Osteocyte (in vitro differentiated cells): Measurements from ENCODE around the gene TOB1. TPM values are rescaled to one million over a fixed set of nuclear protein-coding genes. Genes with fewer than 3 reads are reported as not detected.

Experiments
- DNase-seq: peaks from one replicate; pipeline ENCODE4 v3.0.0; 2021; ENCODE audit warnings: mixed read lengths; ENCODE audit not compliant: unreplicated experiment; ENCODE audit errors: extremely low spot score
- H3K27ac Mint-ChIP-seq: one replicate; pipeline ENCODE4 v1.8.0; 2021; ENCODE audit warnings: mild to moderate bottlenecking, mixed read lengths; ENCODE audit not compliant: unreplicated experiment
- H3K27me3 Mint-ChIP-seq: one replicate; pipeline ENCODE4 v1.8.0; 2021; ENCODE audit warnings: mixed read lengths; ENCODE audit not compliant: unreplicated experiment
- H3K36me3 Mint-ChIP-seq: one replicate; pipeline ENCODE4 v1.8.0; 2021; ENCODE audit warnings: mixed read lengths; ENCODE audit not compliant: unreplicated experiment
- H3K4me1 Mint-ChIP-seq: one replicate; pipeline ENCODE4 v1.8.0; 2021; ENCODE audit warnings: mixed read lengths; ENCODE audit not compliant: unreplicated experiment
- H3K4me3 Mint-ChIP-seq: one replicate; pipeline ENCODE4 v1.8.0; 2021; ENCODE audit warnings: mild to moderate bottlenecking, moderate library complexity, mixed read lengths; ENCODE audit not compliant: unreplicated experiment
- H3K9me3 Mint-ChIP-seq: one replicate; pipeline ENCODE4 v1.8.0; 2021; ENCODE audit warnings: mixed read lengths; ENCODE audit not compliant: unreplicated experiment
- CTCF ChIP-seq: fragments of 200-600 bp; sonication (generic); IDR thresholded peaks from 2 replicates; pipeline ENCODE4 v1.5.0; 2021; ENCODE audit warnings: antibody characterized with exemption, mild to moderate bottlenecking, moderate library complexity
- total RNA-seq: library from RNA; stranded (reverse); gene quantifications from 2 replicates; pipeline ENCODE4 v1.2.1, GENCODE V29; 2021

Gene TOB1
- total RNA-seq, 1 donor from 2014 or later, result 40.1 TPM

- H3K36me3 Mint-ChIP-seq, result no peaks in the 10 kb centered on the region
- H3K4me1 Mint-ChIP-seq, result peaks cover 33% of the 10 kb centered on the region
- H3K27me3 Mint-ChIP-seq, result peaks cover 21% of the 10 kb centered on the region
- DNase-seq, result no peak
- no peaks in the 10 kb centered on the region for H3K9me3 Mint-ChIP-seq
- TF ChIP-seq CTCF, result no peak
- no peak overlapping the region for H3K4me3 Mint-ChIP-seq
- H3K27ac Mint-ChIP-seq, result no peak overlapping the region
These were observed 35.8 kb downstream of the TOB1 start for GRCh38 chr17:50830352-50830751.

GRCh38 chr17:50829332-50829731, 36.8 kb downstream of the TOB1 start:
- Mint-ChIP-seq H3K27me3 (peaks cover 21% of the 10 kb centered on the region), H3K9me3 (no peaks in the 10 kb centered on the region), H3K36me3 (no peaks in the 10 kb centered on the region), H3K4me3 (no peak overlapping the region), H3K27ac (no peak overlapping the region), H3K4me1 (peaks cover 23% of the 10 kb centered on the region)
- no peak for TF ChIP-seq CTCF
- no peak for DNase-seq

GRCh38 chr17:50828508-50829170, 37.5 kb downstream of the TOB1 start:
- Mint-ChIP-seq H3K9me3 (no peaks in the 10 kb centered on the region), H3K36me3 (no peaks in the 10 kb centered on the region), H3K4me1 (peaks cover 22% of the 10 kb centered on the region), H3K27ac (no peak overlapping the region), H3K4me3 (no peak overlapping the region), H3K27me3 (peaks cover 24% of the 10 kb centered on the region)
- no peak for DNase-seq
- no peak for TF ChIP-seq CTCF

GRCh38 chr17:50825188-50825587, 41.0 kb downstream of the TOB1 start:
- no peak overlapping the region for H3K27ac Mint-ChIP-seq
- no peak for DNase-seq
- H3K4me3 Mint-ChIP-seq, result no peak overlapping the region
- H3K9me3 Mint-ChIP-seq, result no peaks in the 10 kb centered on the region
- H3K36me3 Mint-ChIP-seq, result no peaks in the 10 kb centered on the region
- H3K4me1 Mint-ChIP-seq, result peaks cover 6% of the 10 kb centered on the region
- H3K27me3 Mint-ChIP-seq, result peaks cover 43% of the 10 kb centered on the region
- no peak for TF ChIP-seq CTCF

GRCh38 chr17:50824429-50824828, 41.7 kb downstream of the TOB1 start:
- Mint-ChIP-seq H3K4me3 (no peak overlapping the region), H3K27me3 (peaks cover 44% of the 10 kb centered on the region), H3K36me3 (no peaks in the 10 kb centered on the region), H3K4me1 (peaks cover 2% of the 10 kb centered on the region), H3K9me3 (no peaks in the 10 kb centered on the region), H3K27ac (no peak overlapping the region)
- TF ChIP-seq CTCF, result no peak
- no peak for DNase-seq
